C4-2B (cell line): ENCODE measurements around the gene THBS1.

Experiments
- H3K27ac ChIP-seq: fragments of 450-650 bp; 2 replicates; pipeline ENCODE4 v1.5.1; 2017
- ZFX ChIP-seq: fragments of 450-650 bp; IDR thresholded peaks from 2 replicates; pipeline ENCODE4 v1.6.1; 2017
- TF ChIP-seq, protein P1 (sequence below): fragments of 450-650 bp; conservative IDR thresholded peaks from 2 replicates; pipeline ENCODE4 v1.5.1; 2017; ENCODE audit warnings: mild to moderate bottlenecking

The THBS1 gene

DNA sequence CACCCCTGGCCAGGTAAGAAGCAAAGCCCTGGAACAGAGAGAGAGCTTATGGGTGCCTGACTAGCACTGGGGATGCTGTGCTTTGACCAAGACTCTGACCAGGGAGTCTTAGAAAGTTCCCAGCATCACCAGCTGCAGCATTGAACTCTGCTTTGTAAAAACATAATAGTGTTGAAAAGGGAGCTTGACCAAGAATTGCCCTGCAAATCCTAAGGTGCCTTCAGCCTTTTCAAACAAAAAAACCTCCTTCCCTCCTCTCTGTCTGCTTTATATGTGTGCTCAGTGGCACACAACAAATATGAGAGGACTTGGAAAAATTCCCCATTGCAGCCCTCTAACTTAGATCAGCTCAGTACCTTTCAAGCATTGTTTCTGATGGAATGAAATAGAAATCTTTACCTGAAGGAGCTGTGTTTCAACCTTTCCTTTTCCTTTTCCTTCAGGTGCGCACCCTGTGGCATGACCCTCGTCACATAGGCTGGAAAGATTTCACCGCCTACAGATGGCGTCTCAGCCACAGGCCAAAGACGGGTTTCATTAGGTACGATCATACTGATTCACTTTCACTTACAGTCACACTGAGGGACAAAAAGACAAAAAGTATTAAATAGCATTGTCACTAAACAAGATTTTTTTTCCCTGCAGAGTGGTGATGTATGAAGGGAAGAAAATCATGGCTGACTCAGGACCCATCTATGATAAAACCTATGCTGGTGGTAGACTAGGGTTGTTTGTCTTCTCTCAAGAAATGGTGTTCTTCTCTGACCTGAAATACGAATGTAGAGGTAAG, 13.0 kb downstream of the THBS1 start:
- TF ChIP-seq, protein P1, sequence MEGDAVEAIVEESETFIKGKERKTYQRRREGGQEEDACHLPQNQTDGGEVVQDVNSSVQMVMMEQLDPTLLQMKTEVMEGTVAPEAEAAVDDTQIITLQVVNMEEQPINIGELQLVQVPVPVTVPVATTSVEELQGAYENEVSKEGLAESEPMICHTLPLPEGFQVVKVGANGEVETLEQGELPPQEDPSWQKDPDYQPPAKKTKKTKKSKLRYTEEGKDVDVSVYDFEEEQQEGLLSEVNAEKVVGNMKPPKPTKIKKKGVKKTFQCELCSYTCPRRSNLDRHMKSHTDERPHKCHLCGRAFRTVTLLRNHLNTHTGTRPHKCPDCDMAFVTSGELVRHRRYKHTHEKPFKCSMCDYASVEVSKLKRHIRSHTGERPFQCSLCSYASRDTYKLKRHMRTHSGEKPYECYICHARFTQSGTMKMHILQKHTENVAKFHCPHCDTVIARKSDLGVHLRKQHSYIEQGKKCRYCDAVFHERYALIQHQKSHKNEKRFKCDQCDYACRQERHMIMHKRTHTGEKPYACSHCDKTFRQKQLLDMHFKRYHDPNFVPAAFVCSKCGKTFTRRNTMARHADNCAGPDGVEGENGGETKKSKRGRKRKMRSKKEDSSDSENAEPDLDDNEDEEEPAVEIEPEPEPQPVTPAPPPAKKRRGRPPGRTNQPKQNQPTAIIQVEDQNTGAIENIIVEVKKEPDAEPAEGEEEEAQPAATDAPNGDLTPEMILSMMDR = no peak
- no peak for TF ChIP-seq ZFX
- H3K27ac ChIP-seq = no peak overlapping the region

DNA sequence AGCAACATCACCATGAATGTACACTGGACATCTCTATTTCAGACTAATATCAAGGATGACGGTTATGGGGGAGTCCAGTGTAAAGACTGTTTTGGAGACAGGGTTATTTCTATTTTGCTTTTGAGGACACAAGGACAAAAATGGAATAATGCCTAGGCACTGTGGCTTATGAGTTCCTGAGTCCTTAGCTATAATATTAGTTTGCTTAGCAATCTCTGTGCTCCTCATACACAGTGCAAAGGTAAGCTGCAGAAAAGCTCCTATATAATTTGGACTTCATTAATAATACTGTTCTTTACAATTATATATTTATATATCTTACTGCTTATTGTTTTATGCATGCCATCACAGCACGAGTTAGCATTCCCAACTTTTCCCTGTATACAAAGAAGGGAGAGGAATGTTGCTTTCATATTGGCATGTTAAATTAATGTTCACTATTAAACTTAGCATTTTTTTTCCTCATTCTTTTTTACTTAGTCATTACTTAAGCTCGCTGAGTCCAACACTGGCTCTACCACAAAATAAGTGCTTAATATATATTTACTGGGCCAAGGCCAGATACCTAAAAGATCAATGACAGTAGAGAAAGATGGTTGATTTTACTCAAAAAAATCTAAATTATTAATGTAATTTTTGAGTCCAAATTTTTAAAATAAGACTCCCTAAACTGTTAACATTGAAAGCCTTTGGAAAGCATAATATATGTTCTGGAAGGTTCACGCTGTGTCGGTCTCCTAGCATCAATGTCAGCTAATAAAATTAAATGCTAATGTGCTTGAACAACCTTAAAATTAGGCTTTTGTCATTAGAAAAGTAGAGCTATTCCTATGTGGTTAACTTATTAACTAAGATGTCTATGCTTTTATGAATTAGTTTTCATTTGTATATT, 13.8 kb downstream of the THBS1 start:
- no peak overlapping the region for H3K27ac ChIP-seq
- TF ChIP-seq, protein P1 = no peak

DNA sequence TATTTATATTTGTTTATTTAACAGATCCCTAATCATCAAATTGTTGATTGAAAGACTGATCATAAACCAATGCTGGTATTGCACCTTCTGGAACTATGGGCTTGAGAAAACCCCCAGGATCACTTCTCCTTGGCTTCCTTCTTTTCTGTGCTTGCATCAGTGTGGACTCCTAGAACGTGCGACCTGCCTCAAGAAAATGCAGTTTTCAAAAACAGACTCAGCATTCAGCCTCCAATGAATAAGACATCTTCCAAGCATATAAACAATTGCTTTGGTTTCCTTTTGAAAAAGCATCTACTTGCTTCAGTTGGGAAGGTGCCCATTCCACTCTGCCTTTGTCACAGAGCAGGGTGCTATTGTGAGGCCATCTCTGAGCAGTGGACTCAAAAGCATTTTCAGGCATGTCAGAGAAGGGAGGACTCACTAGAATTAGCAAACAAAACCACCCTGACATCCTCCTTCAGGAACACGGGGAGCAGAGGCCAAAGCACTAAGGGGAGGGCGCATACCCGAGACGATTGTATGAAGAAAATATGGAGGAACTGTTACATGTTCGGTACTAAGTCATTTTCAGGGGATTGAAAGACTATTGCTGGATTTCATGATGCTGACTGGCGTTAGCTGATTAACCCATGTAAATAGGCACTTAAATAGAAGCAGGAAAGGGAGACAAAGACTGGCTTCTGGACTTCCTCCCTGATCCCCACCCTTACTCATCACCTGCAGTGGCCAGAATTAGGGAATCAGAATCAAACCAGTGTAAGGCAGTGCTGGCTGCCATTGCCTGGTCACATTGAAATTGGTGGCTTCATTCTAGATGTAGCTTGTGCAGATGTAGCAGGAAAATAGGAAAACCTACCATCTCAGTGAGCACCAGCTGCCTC, 14.7 kb downstream of the THBS1 start:
- no peak overlapping the region for H3K27ac ChIP-seq
- TF ChIP-seq, protein P1 = no peak
- no peak for TF ChIP-seq ZFX

DNA sequence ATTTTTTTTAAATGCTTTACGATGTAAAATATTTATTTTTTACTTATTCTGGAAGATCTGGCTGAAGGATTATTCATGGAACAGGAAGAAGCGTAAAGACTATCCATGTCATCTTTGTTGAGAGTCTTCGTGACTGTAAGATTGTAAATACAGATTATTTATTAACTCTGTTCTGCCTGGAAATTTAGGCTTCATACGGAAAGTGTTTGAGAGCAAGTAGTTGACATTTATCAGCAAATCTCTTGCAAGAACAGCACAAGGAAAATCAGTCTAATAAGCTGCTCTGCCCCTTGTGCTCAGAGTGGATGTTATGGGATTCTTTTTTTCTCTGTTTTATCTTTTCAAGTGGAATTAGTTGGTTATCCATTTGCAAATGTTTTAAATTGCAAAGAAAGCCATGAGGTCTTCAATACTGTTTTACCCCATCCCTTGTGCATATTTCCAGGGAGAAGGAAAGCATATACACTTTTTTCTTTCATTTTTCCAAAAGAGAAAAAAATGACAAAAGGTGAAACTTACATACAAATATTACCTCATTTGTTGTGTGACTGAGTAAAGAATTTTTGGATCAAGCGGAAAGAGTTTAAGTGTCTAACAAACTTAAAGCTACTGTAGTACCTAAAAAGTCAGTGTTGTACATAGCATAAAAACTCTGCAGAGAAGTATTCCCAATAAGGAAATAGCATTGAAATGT, 15.6 kb downstream of the THBS1 start:
- TF ChIP-seq ZFX = no peak
- TF ChIP-seq, protein P1 = no peak
- H3K27ac ChIP-seq = no peak overlapping the region

DNA sequence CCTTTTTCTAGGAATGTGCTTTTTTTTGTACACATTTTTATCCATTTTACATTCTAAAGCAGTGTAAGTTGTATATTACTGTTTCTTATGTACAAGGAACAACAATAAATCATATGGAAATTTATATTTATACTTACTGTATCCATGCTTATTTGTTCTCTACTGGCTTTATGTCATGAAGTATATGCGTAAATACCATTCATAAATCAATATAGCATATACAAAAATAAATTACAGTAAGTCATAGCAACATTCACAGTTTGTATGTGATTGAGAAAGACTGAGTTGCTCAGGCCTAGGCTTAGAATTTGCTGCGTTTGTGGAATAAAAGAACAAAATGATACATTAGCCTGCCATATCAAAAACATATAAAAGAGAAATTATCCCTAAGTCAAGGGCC, 16.5 kb downstream of the THBS1 start:
- TF ChIP-seq, protein P1 = no peak
- no peak for TF ChIP-seq ZFX

DNA sequence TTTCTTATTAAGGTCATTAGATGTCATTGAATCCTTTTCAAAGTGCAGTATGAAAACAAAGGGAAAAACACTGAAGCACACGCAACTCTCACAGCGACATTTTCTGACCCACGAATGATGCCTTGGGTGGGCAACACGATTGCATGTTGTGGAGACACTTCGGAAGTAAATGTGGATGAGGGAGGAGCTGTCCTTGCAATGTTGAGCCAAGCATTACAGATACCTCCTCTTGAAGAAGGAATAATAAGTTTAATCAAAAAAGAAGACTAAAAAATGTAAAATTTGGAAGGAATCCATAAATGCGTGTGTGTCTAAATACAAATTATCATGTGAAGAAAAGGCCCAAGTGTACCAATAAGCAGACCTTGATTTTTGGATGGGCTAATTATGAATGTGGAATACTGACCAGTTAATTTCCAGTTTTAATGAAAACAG, 16.9 kb downstream of the THBS1 start:
- H3K27ac ChIP-seq = no peak overlapping the region
- no peak for TF ChIP-seq ZFX
- TF ChIP-seq, protein P1 = no peak

More for the DNA sequence above, 16.5 kb downstream of the THBS1 start:
- H3K27ac ChIP-seq = no peak overlapping the region
